Ishikawa (cell line): Measurements from ENCODE around the gene CUL9.

Experiments
- CEBPB ChIP-seq: IDR thresholded peaks from 2 replicates; pipeline ENCODE4 v1.6.1; 2012
- CREB1 ChIP-seq: IDR thresholded peaks from 2 replicates; pipeline ENCODE4 v1.6.1; 2012; ENCODE audit warnings: low read depth
- EGR1 ChIP-seq: IDR thresholded peaks from 2 replicates; pipeline ENCODE4 v1.6.1; 2012
- EP300 ChIP-seq: IDR thresholded peaks from 2 replicates; pipeline ENCODE4 v1.6.1; 2012; ENCODE audit warnings: borderline replicate concordance
- FOXM1 ChIP-seq: IDR thresholded peaks from 2 replicates; pipeline ENCODE4 v1.6.1; 2012; ENCODE audit warnings: low read depth, borderline replicate concordance
- MAX ChIP-seq: IDR thresholded peaks from 2 replicates; pipeline ENCODE4 v1.6.1; 2012
- NFIC ChIP-seq: IDR thresholded peaks from 2 replicates; pipeline ENCODE4 v1.6.1; 2012
- RAD21 ChIP-seq: IDR thresholded peaks from 2 replicates; pipeline ENCODE4 v1.6.1; 2012; ENCODE audit warnings: low read depth
- REST ChIP-seq: IDR thresholded peaks from 2 replicates; pipeline ENCODE4 v1.6.1; 2012; ENCODE audit warnings: low read depth, mild to moderate bottlenecking
- TAF1 ChIP-seq: IDR thresholded peaks from 2 replicates; pipeline ENCODE4 v1.6.1; 2012; ENCODE audit warnings: low read depth, mild to moderate bottlenecking
- TCF12 ChIP-seq: IDR thresholded peaks from 2 replicates; pipeline ENCODE4 v1.6.1; 2012; ENCODE audit warnings: low read depth
- TEAD4 ChIP-seq: IDR thresholded peaks from 2 replicates; pipeline ENCODE4 v1.6.1; 2012
- YY1 ChIP-seq: IDR thresholded peaks from 2 replicates; pipeline ENCODE4 v1.6.1; 2012; ENCODE audit warnings: low read depth
- ZBTB7A ChIP-seq: IDR thresholded peaks from 2 replicates; pipeline ENCODE4 v1.6.1; 2012; ENCODE audit warnings: low read depth
- TF ChIP-seq, protein P1 (sequence below): IDR thresholded peaks from 2 replicates; pipeline ENCODE4 v1.6.1; 2012

The CUL9 gene

GRCh38 chr6:43241446-43241845, 59.5 kb downstream of the CUL9 start:
- no peak for TF ChIP-seq CEBPB
- no peak for TF ChIP-seq FOXM1
- TF ChIP-seq EGR1, result no peak
- TF ChIP-seq ZBTB7A, result no peak
- TF ChIP-seq TEAD4, result no peak
- TF ChIP-seq TAF1, result no peak
- no peak for TF ChIP-seq NFIC
- no peak for TF ChIP-seq REST
- no peak for TF ChIP-seq CREB1

DNA sequence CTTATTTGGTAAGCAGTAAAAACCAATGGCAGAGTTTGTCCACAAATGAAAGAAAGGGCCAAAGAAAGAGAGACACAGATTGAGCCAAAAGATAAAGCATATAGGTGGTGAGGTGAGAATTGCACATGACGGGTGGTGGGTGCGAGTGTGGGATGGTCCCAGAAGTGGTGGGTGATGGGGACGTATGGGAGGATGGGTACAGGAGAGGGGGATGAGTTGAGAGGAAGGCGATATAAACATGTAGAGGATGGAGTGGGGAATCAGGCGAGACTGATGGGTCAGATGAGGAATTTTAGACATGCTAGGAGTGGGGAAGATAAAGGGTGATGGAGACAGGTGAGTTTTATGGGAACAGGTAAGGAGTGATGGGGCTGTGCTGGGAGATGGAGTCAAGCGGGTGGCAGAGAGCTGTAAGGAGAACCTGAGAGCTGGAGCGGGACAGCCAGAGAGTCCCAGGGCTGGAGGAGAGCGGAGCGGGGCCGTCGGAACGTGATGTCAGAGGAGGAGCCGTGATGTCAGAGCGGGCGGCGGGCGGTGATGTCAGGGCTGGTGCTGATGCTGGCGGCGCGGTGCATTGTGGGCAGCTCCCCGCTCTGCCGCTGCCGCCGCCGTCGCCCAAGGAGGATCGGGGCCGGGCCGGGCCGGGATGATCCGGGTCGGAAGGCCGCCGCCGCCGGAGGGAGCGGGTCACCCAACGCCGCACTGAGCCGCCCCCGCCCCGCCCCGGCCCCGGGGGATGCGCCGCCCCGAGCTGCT, 61.1 kb downstream of the CUL9 start, which contains the start of gene TTBK1:
Gene TTBK1, plus strand, starts transcription at position 574 of the 756 bp plus-strand sequence. CDS start 3,180 bp downstream, outside the sequence.
- no peak for TF ChIP-seq FOXM1
- TF ChIP-seq, protein P1, sequence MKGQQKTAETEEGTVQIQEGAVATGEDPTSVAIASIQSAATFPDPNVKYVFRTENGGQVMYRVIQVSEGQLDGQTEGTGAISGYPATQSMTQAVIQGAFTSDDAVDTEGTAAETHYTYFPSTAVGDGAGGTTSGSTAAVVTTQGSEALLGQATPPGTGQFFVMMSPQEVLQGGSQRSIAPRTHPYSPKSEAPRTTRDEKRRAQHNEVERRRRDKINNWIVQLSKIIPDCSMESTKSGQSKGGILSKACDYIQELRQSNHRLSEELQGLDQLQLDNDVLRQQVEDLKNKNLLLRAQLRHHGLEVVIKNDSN, result no peak
- TF ChIP-seq TAF1, result no peak
- no peak for TF ChIP-seq TCF12
- no peak for TF ChIP-seq MAX
- no peak for TF ChIP-seq ZBTB7A
- TF ChIP-seq YY1, result no peak
- TF ChIP-seq REST, result no peak
- TF ChIP-seq NFIC, result no peak
- TF ChIP-seq TEAD4, result no peak

- TF ChIP-seq TCF12, result no peak
- no peak for TF ChIP-seq EP300
These were observed 61.8 kb downstream of the CUL9 start for GRCh38 chr6:43243664-43244321.

DNA sequence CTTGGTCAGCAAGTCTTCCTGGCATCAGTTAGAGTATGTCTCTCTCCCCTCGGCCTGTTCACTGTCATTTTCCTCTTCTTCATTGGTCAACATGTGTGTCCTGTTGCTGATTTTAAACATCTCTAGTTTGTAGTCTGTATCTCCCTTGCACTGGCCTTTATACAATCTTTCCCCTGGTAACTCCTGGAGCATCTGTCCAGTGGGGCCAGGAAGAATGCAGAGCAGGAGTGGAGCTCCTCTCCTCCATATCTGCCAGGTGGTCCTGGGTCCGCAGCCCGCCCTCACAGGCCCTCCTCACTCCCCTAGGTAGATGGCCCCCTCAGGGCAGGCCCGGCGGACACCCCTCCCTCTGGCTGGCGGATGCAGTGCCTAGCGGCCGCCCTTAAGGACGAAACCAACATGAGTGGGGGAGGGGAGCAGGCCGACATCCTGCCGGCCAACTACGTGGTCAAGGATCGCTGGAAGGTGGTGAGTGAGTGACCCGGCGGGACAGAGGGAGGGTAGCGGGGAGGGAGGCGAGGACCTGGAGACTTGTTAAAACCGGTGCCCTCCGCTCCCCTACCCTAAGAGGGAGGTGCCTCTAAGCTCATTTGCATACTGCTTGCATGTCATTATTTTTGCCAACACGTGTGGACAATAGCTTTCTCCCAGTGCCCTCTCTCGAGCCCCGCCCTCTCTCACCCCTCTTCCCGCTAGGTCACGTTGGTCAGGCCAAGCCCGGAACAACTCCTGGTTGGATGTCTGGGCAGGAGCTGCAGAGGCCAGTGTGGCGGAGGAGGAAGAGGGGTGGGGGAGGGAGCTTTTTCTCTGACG, 64.5 kb downstream of the CUL9 start:
- TF ChIP-seq EP300, result no peak
- no peak for TF ChIP-seq CREB1
- no peak for TF ChIP-seq RAD21
- no peak for TF ChIP-seq CEBPB
- TF ChIP-seq NFIC, result no peak
- TF ChIP-seq REST, result no peak
- TF ChIP-seq TEAD4, result no peak
- TF ChIP-seq MAX, result peak; percentile 65; the same call in 1 of the 2 replicates
- TF ChIP-seq FOXM1, result no peak
- TF ChIP-seq TAF1, result no peak
- TF ChIP-seq, protein P1, result peak; percentile 79
- TF ChIP-seq TCF12, result no peak
- TF ChIP-seq YY1, result no peak
